ENCODE measurements around the gene ABCC3. TPM values are rescaled to one million over a fixed set of nuclear protein-coding genes. Genes with fewer than 3 reads are reported as not detected.

The ABCC3 gene
- total RNA-seq, 4 donors from 2014 or later: 19.6 to 93.7 (median 34.1) TPM

DNA sequence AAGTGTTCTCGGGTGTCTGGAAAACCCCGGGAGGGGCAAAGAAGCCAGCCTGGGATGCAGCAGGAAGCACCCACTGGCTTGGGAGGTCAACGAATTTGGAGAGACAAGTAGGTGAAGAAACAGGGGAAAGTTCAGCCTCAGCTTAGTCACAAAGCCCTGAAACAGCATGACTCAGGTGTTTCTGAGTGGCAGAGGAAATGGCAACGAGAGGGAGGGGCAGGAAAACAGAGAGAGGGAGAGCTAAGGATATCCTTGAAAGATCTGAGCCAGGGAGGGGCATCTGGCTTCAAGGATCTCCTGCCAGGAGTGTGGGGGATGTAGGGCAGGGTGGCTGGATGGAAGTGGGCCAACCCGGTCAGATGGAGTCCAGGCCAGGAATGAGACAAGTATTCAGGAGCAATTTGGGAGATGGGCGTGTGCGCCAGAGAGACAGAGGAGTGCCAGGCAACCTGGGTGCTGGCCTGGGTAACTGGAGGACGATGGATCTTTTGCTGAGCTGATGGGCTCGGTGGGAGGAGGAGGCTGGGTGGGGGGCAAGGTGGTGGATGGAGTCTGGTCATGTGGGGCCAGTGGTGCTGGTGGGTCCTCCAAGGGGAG is 27.2 kb downstream of the ABCC3 start:
- H3K4me3 ChIP-seq: no peak overlapping the region
- intact Hi-C loops (cut with DNase I): no loop called here
- no peaks in the 10 kb centered on the region for H3K9me3 ChIP-seq
- peak overlapping the region; percentile 73 to 84 (median 82) for H3K27ac ChIP-seq
- no peaks in the 10 kb centered on the region for H3K36me3 ChIP-seq
- DNase-seq: no peak
- TF ChIP-seq, protein P1, sequence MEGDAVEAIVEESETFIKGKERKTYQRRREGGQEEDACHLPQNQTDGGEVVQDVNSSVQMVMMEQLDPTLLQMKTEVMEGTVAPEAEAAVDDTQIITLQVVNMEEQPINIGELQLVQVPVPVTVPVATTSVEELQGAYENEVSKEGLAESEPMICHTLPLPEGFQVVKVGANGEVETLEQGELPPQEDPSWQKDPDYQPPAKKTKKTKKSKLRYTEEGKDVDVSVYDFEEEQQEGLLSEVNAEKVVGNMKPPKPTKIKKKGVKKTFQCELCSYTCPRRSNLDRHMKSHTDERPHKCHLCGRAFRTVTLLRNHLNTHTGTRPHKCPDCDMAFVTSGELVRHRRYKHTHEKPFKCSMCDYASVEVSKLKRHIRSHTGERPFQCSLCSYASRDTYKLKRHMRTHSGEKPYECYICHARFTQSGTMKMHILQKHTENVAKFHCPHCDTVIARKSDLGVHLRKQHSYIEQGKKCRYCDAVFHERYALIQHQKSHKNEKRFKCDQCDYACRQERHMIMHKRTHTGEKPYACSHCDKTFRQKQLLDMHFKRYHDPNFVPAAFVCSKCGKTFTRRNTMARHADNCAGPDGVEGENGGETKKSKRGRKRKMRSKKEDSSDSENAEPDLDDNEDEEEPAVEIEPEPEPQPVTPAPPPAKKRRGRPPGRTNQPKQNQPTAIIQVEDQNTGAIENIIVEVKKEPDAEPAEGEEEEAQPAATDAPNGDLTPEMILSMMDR (IDR thresholded peaks at IDR 0.05): no peak
- H3K27me3 ChIP-seq: no peaks in the 10 kb centered on the region
- H3K4me1 ChIP-seq: peaks cover 24 to 56% (median 38%) of the 10 kb centered on the region in 3 donors
- WGBS, 2 donors: 20 to 32% methylated on average over 7 to 9 of the region's 9 CpGs

GRCh38 chr17:50662632-50663225 is 28.0 kb downstream of the ABCC3 start:
- H3K27ac ChIP-seq: peak overlapping the region in 3 of 4 donors; percentile 73 to 84 (median 80)

DNA sequence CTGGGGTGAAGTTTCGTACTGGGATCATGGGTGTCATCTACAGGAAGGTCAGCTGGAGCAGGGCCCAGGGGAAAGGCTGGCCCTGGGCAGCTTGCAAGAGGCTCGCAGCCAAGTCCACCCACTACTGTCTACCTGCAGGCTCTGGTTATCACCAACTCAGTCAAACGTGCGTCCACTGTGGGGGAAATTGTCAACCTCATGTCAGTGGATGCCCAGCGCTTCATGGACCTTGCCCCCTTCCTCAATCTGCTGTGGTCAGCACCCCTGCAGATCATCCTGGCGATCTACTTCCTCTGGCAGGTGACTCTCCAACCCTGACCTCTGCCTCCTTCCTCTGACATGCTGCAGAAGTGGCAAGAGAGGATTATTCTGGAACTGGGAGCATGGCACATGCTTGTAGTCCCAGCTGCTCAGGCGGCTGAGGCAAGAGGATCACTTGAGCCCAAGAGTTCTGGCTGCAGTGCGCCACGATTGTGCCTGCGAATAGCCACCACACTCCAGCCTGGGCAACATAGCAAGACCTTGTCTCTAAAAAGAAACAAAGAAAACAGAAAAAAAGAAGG is 29.2 kb downstream of the ABCC3 start:
- Histone ChIP-seq H3K9me3 (no peaks in the 10 kb centered on the region), H3K27ac (no peak overlapping the region), H3K27me3 (no peaks in the 10 kb centered on the region), H3K4me3 (no peak overlapping the region), H3K36me3 (no peaks in the 10 kb centered on the region), H3K4me1 (peaks cover 24 to 54% (median 44%) of the 10 kb centered on the region in 3 donors)
- TF ChIP-seq, protein P1 (IDR thresholded peaks at IDR 0.05): no peak
- no peak for TF ChIP-seq POLR2A (IDR thresholded peaks at IDR 0.05)
- intact Hi-C loops (cut with DNase I): no loop called here
- 60 to 91% methylated on average over 3 to 10 of the region's 10 CpGs for WGBS, 2 donors
- DNase-seq: no peak

More at GRCh38 chr17:50662632-50663225, 28.0 kb downstream of the ABCC3 start:
- 93 to 95% methylated on average over 9 of the region's 9 CpGs for WGBS, 2 donors
- Histone ChIP-seq H3K4me1 (peaks cover 24 to 56% (median 41%) of the 10 kb centered on the region in 3 donors), H3K4me3 (no peak overlapping the region), H3K9me3 (no peaks in the 10 kb centered on the region), H3K27me3 (no peaks in the 10 kb centered on the region), H3K36me3 (no peaks in the 10 kb centered on the region)
- TF ChIP-seq, protein P1 (IDR thresholded peaks at IDR 0.05): no peak
- no peak for TF ChIP-seq POLR2A (IDR thresholded peaks at IDR 0.05)
- DNase-seq: no peak
- intact Hi-C loops (cut with DNase I): no loop called here

DNA sequence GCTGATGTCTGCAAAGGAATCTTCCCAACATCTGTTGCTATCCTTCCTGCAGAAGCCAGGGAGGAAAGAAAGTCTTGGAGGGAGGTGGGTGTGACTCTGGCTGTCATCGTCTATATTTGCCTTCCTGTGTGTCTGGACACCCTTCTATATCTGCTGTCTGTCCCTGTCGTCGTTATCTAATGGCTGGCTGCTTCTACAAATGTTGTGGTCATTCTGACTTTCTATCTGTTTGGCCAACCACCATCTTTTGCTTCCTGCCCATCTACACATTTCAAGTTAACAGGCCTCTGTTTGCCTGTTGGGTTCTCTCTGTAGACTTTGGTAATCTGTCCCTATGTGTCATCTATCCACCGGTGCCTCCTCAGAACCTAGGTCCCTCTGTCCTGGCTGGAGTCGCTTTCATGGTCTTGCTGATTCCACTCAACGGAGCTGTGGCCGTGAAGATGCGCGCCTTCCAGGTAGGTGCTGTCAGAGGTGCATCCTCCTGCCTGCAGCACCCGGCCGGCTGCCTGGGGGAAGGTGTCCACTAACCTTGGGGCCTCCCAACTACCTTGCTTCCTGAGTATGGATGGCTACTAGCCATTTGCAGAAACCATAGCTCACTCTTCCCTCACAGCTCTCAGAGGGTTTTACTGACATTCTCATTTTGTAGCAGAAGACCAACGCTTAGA is 30.2 kb downstream of the ABCC3 start:
- Histone ChIP-seq H3K4me3 (no peak overlapping the region), H3K36me3 (no peaks in the 10 kb centered on the region), H3K27me3 (no peaks in the 10 kb centered on the region), H3K4me1 (peaks cover 23 to 44% (median 41%) of the 10 kb centered on the region in 3 donors), H3K9me3 (no peaks in the 10 kb centered on the region), H3K27ac (no peak overlapping the region)
- 77 to 87% methylated on average over 4 to 5 of the region's 12 CpGs for WGBS, 2 donors
- TF ChIP-seq, protein P1 (IDR thresholded peaks at IDR 0.05): no peak
- TF ChIP-seq POLR2A (IDR thresholded peaks at IDR 0.05): no peak
- DNase-seq: no peak
- intact Hi-C loops (cut with DNase I): no loop called here

- Histone ChIP-seq H3K4me3 (no peak overlapping the region), H3K27me3 (no peaks in the 10 kb centered on the region), H3K9me3 (no peaks in the 10 kb centered on the region), H3K27ac (no peak overlapping the region), H3K36me3 (no peaks in the 10 kb centered on the region), H3K4me1 (peaks cover 14 to 40% (median 32%) of the 10 kb centered on the region in 3 donors)
- 82 to 90% methylated on average over 3 to 5 of the region's 5 CpGs for WGBS, 2 donors
- intact Hi-C loops (cut with DNase I): no loop called here
- DNase-seq: no peak
- TF ChIP-seq, protein P1 (IDR thresholded peaks at IDR 0.05): no peak
- TF ChIP-seq POLR2A (IDR thresholded peaks at IDR 0.05): no peak
Measured at GRCh38 chr17:50665838-50666237, 31.2 kb downstream of the ABCC3 start.
